GM19463 (cell line): ENCODE measurements around the gene TSPEAR.
"Not testable (repeated sequence)": the region's sequence is repeated elsewhere in the genome, so short reads cannot be mapped to it uniquely, and the experiment has no call there.

ENCODE experiments used
- ATAC-seq: cut with Tn5 transposase; IDR thresholded peaks from one replicate; pipeline ENCODE4 v1.9.1; 2021; ENCODE audit warnings: mild to moderate bottlenecking, moderate library complexity; ENCODE audit not compliant: unreplicated experiment

Gene TSPEAR

DNA sequence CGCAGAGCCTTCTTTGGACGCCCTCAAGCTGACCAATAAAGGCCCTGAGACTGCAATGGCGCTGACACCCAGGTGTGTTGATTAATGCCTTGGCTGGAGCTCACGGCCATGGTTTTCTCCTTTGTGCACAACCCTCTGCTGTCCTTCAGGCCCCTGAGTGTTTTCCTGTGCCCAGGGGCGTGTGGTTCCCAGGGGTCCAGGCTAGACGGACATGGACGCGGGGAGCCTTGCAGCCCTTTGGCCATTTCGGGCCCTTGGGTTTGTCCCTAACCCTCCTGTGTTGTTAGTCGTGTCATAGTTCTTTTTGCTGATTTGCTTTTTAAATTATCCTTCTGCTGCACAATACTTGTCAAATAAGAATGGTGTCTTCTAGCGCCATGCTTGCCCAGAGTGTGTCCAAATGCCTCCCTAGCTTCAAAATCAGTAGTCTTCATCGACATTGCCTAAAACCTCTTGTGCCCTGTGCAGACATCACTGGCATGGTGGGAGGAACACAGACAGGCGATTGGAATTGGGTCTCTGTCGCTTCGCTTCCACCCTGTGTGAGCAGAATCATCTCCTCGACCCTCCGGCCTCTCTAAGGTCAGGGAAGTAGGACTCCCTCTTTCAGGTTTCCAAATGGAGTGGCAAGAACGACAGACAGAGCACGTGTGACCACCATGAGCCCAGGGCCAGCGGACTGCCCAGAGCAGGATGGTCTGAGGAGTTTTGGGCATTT, 135.9 kb downstream of the TSPEAR start:
- ATAC-seq: no peak

DNA sequence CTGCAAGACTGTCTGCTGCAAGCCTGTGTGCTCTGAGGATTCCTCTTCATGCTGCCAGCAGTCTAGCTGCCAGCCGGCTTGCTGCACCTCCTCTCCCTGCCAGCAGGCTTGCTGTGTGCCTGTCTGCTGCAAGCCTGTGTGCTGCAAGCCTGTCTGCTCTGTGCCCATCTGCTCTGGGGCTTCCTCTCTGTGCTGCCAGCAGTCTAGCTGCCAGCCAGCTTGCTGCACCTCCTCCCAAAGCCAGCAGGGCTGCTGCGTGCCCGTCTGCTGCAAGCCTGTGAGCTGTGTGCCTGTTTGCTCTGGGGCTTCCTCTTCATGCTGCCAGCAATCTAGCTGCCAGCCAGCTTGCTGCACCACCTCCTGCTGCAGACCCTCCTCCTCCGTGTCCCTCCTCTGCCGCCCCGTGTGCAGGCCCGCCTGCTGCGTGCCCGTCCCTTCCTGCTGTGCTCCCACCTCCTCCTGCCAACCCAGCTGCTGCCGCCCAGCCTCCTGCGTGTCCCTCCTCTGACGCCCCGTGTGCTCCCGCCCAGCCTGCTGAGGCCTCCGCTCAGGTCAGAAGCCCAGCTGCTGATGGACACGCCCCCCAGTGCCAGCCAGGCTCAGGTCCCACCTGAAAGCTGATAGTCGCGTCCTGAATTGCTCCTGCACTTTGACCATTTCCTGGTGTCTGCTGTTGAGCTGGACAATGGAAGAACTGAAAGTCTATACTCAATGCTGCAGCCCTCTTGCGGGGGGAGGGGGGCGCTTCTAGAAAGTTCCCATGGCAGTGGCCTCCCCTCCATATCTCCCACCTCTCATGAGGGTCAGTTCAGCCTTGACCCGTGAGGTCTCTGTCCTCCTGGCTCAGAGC, 136.7 kb downstream of the TSPEAR start:
- no peak for ATAC-seq

DNA sequence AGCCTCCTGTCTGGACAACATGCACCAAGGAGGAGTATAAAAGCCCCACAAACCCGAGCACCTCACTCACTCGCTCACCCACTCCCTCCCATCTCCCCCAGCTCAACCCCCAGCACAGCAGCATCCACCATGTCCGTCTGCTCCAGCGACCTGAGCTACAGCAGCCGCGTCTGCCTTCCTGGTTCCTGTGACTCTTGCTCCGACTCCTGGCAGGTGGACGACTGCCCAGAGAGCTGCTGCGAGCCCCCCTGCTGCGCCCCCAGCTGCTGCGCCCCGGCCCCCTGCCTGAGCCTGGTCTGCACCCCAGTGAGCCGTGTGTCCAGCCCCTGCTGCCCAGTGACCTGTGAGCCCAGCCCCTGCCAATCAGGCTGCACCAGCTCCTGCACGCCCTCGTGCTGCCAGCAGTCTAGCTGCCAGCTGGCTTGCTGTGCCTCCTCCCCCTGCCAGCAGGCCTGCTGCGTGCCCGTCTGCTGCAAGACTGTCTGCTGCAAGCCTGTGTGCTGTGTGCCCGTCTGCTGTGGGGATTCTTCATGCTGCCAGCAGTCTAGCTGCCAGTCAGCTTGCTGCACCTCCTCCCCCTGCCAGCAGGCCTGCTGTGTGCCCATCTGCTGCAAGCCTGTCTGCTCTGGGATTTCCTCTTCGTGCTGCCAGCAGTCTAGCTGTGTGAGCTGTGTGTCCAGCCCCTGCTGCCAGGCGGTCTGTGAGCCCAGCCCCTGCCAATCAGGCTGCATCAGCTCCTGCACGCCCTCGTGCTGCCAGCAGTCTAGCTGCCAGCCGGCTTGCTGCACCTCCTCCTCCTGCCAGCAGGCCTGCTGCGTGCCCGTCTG, 137.5 kb downstream of the TSPEAR start, which contains the start of gene KRTAP10-4:
TSS of gene KRTAP10-4 (plus strand) at position 100 of the 827 bp plus-strand sequence. CDS start at position 130, 30 bp downstream.
- ATAC-seq: not testable (repeated sequence)

DNA sequence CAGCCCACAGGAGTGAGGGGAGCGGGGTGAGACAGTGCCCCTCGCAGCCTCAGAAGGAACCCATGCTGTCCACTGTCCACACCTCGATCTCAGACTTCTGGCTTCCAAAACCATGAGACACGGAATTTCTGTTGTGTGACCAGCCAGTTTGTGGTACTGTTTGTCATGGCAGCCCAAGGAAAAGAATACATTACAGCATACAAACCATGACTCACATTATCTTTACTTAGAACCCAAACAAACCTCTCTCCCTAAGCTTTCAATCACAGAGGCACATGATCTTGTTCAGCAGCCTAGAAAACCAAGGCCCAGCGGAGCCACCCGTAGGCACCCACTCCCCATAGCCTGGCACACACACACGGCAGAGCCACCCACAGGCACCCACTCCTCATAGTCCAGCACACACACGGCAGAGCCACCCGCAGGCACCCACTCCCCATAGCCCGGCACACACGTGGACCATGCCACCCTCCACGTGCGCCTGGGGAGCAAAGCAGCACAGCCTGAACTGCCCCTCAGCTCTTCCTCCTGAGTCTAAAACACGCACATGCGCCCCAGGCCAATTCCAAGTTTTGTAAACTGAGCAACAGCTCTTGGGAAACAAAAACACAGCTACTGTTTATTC, 138.3 kb downstream of the TSPEAR start:
- ATAC-seq: no peak

DNA sequence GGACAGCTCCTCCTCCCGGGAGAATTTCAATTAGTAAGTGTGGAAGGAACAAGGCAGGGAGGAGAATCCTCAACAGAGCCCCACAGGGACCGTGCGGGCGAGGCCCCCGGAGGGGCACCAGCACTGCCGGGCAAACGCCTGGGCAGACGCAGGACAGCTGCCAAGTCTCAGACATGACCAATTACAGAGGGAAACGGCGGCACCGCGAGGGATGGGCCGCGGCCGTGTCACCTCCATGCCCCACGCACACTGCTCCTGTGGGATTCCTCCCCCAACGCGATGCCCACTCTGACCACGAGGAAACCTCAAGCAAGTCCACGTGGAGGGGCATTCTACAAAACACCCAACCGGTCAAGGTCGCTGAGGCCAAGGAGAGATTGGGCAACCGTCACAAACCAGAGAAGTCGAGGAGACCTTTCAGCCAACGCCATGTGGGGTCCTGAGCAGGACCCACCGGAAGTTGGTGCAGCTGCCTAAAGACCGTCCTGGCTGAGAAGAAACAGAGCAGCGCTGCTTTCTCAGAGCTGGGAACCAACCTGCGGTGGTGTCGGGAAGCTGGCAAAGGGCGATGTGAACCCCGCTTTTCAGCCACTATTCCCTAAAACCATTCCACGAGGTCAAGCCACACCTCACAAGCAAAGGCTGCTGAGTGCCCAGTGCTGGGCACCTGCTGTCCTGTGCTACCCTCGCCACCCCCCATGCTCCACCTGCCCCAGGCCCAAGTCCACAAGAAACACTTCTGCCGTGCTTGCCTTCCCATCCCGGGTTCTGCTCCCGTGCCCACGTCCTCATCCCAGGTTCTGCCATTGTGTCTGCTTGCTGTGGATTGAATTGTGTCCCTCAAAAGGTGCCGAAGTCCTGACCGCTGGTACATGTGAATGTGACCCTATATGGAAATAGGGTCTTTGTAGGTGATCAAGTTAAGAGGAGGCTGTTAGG, 139.3 kb downstream of the TSPEAR start:
- no peak for ATAC-seq

DNA sequence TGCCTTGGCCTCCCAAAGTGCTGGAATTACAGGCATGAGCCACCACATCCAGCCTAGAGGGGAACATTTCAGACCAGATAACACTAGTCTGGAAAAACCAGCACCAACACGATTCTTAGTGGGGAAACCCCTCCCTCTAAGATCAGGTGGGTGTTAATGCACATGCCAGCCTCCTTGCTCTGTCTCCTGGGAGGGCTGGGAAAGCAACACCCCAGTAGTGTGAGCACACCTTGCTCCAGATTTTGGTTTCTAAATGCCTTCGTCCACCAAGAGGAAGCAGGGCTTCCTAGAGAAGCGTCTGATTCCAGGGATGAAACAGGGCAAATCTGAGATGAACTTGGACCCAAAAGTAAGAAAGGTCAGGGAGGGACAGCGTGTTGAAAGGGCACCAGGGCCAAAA, 140.1 kb downstream of the TSPEAR start:
- no peak for ATAC-seq

DNA sequence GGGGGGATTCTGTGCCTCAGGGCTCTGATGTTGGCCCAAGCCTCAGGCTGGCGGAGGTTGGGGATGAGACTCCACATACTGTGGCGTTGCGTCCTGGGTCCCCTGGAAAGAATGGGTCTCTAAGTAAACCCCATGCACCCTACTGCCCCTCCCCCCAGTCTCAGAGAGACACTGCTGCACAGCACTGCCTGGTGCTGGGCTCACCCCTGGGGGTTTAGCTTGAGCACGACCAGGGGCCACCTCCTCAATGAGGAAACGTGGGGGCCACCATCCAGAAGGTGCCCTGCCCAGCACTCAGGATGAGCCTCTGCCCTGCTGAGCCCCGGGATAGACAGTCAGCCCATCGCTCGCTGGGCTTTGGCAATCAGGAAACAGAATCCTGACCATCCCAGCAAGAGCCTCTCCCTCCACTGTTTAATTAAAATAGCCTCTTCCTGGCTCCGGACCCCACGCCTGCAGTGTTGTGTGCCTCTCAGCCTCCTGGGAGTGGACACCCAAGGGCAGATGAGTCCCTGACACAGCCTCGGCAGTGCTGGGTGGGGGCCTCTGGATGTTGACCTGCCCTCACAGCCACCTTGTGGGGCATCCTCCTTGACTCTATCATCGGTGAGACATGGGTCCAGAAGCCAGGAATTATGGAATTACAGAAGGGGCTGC, 141.4 kb downstream of the TSPEAR start:
- no peak for ATAC-seq

DNA sequence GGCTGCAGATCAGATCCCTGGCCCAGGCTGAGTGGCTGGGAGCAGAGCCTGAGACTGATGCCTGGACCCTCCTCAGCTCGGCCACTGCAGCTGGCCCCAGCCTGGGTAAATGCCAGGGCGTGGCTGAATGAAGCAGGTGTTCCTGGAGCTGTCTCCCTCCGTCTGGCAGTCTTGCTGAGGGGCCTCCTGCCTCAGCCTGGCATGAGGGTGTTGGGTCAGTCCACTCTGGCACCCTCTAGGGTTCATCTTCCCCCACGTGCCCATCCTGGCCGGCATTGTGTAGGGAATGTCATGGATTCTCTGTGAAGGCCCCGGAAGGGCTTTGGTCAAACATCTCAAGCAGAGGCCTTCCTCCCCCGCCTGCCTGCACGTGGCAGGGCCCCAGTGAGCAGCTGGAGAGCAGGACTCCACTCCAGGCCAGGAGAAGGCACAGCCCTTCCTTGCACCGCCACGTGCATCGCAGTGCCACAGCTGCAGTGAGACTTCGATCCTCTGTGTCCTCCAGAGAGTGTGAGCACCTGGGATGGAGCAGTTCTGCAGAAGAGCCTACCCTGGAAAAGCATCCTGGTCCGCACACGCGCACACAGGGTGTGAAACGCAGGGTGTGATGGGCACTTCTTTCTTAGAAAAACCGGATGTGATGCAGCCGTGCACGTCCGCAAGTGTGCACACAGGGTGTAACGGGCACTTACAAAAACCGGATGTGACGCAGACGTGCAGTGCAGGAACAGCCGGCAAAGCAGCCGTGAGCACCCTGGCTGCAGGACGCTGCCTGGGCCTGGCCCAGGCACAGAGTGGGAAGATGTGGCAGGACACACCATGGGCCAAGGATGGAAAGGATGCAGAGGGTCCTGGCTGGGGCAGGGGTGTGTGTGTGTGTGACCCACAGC, 142.5 kb downstream of the TSPEAR start:
- no peak for ATAC-seq

DNA sequence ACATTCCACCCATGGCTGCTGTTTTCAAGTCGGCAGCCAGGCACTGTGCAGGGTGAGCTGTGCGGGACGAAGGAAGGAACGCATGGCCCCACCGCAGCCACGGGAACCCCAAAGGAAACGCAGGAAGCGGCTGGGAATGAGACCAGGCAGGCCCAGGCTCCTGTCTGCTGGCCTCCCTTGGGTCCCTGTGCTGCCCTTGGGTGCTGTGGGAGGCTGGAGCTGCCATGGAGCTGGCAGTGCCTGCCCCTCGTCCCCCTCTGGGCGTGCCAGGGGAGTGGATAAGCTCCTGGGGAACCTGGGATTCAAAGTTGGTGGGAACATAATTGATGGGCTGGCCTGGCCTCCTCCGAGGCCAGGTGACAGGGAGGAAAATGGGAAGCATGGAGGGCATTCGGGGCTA, 143.1 kb downstream of the TSPEAR start:
- no peak for ATAC-seq

DNA sequence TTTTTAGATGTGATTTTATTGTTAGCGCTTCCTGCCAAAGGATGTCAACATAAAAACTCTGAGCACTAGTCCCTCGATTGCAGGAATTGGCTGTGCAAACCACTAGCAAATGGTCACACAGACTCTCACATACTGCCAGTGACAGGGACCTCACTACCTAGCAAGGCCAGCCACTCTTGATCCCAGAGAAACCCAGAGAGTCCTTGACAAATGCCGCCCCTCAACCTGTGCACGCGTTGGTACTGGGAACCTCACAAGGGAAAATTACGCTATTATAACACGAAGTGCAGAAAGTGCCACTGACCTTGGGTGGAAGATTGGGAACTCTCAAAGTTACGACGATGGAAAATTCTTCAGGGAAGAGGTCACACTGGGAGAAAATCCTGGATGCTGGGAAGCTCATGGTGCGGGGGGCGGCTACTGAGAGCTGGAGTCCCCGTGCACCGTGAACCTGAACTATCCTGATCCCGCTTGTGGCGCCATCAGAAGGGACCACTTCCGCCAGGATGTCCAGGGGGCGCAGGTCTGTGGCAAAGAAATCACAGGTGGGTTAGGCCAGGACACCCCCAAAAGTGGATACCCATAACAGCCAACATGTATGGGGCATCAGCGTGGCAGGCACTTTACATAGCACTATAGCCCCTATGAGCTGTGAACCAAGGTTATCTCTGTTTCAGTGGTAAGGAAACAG, 143.7 kb downstream of the TSPEAR start:
- ATAC-seq: no peak

DNA sequence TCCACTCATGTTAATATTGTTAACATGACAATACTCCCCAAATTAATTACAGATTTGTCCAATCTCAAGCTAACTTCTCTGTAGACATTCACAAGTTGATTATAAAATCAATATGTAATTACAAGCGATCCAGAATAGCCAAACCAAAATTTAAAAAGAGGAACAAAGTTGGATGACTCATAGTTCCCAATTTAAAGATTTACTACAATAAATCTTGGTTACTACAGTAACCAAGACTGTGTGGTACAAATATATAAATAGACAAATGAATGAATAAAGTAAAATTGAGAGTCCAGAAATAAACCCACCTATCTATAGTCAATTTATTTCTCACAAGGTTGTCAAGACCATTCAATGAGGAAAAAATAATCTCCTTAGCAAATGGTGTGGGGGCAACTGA, 145.0 kb downstream of the TSPEAR start:
- no peak for ATAC-seq

DNA sequence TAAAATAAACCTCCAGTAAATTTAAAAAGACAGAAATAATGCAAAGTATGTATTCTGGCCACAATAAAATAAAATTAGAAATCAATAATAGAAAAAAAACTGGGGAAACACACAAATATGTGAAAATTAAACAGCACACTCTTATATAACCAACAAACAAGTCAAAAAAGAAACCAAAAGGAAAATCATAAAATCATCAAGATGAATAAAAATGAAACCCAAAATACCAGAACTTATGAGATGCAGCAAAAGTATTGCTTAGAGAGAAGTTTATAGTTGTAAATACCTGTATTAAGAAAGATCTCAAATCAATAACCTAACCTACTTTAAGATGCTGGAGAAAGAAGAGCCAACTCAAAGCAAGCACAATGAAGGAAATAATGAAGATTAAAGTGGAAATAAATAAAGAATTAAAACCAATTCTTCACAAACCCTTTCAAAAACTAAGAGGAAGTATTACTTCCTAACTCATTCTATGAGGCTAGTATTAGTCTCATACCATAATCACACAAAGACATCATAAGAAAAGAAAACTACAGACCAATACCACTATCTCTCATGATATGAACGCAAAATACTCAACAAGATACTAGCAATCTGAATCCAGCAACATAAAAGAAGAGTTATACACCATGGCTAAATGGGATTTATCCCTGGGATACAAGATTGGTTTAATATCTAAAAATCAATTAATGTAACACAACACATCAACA, 146.3 kb downstream of the TSPEAR start:
- no peak for ATAC-seq

DNA sequence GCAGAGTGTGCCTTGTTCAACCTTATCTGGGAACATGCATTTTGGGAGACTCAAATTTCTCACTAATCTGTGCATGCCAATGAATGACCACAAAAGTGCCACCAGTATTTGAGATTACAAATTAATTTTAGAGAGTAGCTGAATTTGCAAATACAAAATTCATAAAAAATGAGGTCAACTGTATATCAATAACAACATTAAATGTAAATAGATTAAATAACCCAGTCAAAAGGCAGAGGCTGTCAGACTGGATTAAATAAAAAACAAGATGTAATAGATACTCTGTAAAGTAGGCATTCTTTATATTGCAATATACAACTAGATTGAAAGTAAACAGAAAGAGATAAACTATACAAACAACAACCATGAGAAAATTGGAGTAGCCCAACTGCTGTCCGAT, 147.3 kb downstream of the TSPEAR start:
- no peak for ATAC-seq

DNA sequence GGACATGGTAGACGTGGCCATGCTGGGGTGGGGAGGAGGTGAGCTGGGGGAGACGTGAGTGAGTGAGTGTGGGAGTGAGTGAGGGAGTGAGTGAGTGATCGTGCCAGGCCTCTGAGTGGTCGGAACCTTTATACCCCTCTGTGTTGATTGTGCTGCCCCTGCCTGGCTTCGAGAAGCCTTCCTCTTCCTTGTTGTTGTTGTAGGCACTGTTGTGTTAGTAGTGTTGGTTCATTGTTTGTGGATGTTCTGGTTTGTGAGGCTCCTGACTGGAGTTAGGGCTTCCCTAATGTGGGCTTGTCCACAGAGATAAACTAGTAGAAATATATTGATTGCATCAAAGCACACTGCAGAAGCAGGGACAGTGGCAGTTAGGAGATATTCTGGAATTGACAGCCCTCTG, 152.7 kb downstream of the TSPEAR start, which contains the start of gene KRTAP10-3:
TSS of gene KRTAP10-3 (minus strand) at position 101 of the 400 bp plus-strand sequence. CDS start at position 21, 80 bp downstream.
- no peak for ATAC-seq

DNA sequence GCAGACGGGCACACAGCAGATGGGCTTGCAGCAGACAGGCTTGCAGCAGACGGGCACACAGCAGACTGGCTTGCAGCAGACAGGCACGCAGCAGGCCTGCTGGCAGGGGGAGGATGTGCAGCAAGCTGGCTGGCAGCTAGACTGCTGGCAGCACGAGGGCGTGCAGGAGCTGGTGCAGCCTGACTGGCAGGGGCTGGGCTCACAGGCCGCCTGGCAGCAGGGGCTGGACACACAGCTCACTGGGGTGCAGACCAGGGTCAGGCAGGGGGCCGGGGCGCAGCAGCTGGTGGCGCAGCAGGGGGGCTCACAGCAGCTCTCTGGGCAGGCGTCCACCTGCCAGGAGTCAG, 153.1 kb downstream of the TSPEAR start:
- ATAC-seq: not testable (repeated sequence)

DNA sequence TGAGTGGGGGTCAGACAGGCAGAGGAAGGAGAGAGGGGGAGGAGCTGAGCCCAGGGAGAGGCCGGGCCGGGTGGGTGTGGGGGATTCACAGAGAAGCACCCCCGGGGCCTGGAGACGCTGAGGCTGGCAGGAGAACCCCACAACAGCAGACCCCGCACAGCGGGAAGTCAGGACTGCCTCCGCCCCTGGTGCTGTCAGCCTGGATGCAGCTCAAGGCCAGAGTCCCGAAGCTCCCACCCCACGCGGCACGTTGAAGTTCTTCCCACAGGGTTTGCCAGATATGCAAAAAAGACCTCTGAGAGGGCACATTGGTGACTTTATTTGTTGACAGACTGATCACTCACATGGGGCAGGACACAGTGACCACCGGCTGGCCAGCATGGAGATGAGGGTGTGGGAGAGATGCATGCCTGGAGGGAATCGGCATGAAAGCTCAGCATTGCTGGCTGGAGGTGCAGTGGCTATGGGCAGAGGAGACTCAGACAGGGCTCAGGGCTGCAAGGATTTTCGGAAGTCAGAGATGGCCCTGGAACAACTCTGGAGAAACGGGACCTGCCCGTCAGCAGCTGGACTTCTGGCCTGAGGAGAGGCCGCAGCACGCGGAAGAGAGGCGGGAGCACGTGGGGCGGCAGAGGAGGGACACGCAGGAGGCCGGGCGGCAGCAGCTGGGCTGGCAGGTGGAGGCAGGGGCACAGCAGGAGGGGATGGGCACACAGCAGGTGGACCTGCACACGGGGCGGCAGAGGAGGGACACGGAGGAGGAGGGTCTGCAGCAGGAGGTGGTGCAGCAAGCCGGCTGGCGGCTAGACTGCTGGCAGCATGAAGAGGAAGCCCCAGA, 153.7 kb downstream of the TSPEAR start:
- no peak for ATAC-seq
